ENCODE results near the gene TNK2.

- TF ChIP-seq SIN3A (IDR thresholded peaks at IDR 0.05; ENCODE audit: borderline replicate concordance, insufficient read depth, low read depth, low read length) (no peak), CTCF (IDR thresholded peaks at IDR 0.05) (no peak), REST (IDR thresholded peaks at IDR 0.05; ENCODE audit: insufficient read depth in 1 of 2, low read depth in 2 of 2, low read length in 1 of 2) (no peak), POLR2AphosphoS5 (IDR thresholded peaks at IDR 0.05; ENCODE audit: low read depth, low read length) (no peak), TCF7L2 (IDR thresholded peaks at IDR 0.05; ENCODE audit: low read depth, low read length) (no peak)
Measured at GRCh38 chr3:195921334-195921791, 13.0 kb upstream of the TNK2 start.

Data from Panc1 (cell line).